GM19099 (cell line): Measurements from ENCODE around the gene ZBTB24.

Experiments used
- POLR2A ChIP-seq: IDR thresholded peaks from 3 replicates; pipeline ENCODE4 v1.6.1; 2011; ENCODE audit warnings: low read depth; ENCODE audit not compliant: insufficient read length; ENCODE audit errors: extremely low read depth

The ZBTB24 gene

GRCh38 chr6:109434456-109434855 is 48.6 kb downstream of the ZBTB24 start:
- no peak for TF ChIP-seq POLR2A

- TF ChIP-seq POLR2A = no peak
Observed at GRCh38 chr6:109429496-109429895, 53.5 kb downstream of the ZBTB24 start.

GRCh38 chr6:109428889-109429477 is 54.0 kb downstream of the ZBTB24 start:
- TF ChIP-seq POLR2A = no peak

GRCh38 chr6:109424946-109425345 is 58.1 kb downstream of the ZBTB24 start:
- TF ChIP-seq POLR2A = no peak

GRCh38 chr6:109421184-109421583 is 61.8 kb downstream of the ZBTB24 start:
- TF ChIP-seq POLR2A = no peak

- TF ChIP-seq POLR2A = no peak
Observed at GRCh38 chr6:109420751-109421150, 62.3 kb downstream of the ZBTB24 start.

- TF ChIP-seq POLR2A = no peak
Observed at GRCh38 chr6:109417646-109418045, 65.4 kb downstream of the ZBTB24 start.
